H9 (cell line): ENCODE measurements around the gene LRMDA. TPM values are rescaled to one million over a fixed set of nuclear protein-coding genes. Genes with fewer than 3 reads are reported as not detected.

Source experiments
- DNase-seq: peaks from one replicate; pipeline ENCODE4 v3.0.0-alpha.2; 2017
- H2AFZ ChIP-seq: one replicate; pipeline ENCODE4 v1.6.1; 2013; ENCODE audit warnings: mild to moderate bottlenecking, low read length, control low read depth, moderate library complexity
- H2AK5ac ChIP-seq: 2 replicates; pipeline ENCODE4 v1.6.1; 2013; ENCODE audit warnings: low read length, control low read depth, mixed read lengths; ENCODE audit not compliant: insufficient read length
- H2BK120ac ChIP-seq: one replicate; pipeline ENCODE4 v1.6.1; 2013; ENCODE audit warnings: low read depth, mild to moderate bottlenecking, low read length, control low read depth, inconsistent platforms; ENCODE audit not compliant: poor library complexity, severe bottlenecking
- H2BK12ac ChIP-seq: 2 replicates; pipeline ENCODE4 v1.6.1; 2013; ENCODE audit warnings: low read length, control low read depth, mixed read lengths, low read depth; ENCODE audit not compliant: insufficient read length
- H2BK15ac ChIP-seq: 2 replicates; pipeline ENCODE4 v1.6.1; 2013; ENCODE audit warnings: low read depth, low read length, control low read depth
- H2BK20ac ChIP-seq: one replicate; pipeline ENCODE4 v1.6.1; 2013; ENCODE audit warnings: low read depth, mild to moderate bottlenecking, low read length, control low read depth, inconsistent platforms; ENCODE audit not compliant: poor library complexity, severe bottlenecking
- H2BK5ac ChIP-seq: 2 replicates; pipeline ENCODE4 v1.6.1; 2013; ENCODE audit warnings: low read length, control low read depth, mixed read lengths; ENCODE audit not compliant: insufficient read length
- H3K14ac ChIP-seq: 2 replicates; pipeline ENCODE4 v1.6.1; 2013; ENCODE audit warnings: low read length, control low read depth; ENCODE audit not compliant: insufficient read depth
- H3K18ac ChIP-seq: 2 replicates; pipeline ENCODE4 v1.6.1; 2013; ENCODE audit warnings: low read depth, mild to moderate bottlenecking, mixed read lengths, low read length, control low read depth; ENCODE audit not compliant: insufficient read length
- H3K23ac ChIP-seq: 2 replicates; pipeline ENCODE4 v1.6.1; 2013; ENCODE audit warnings: low read length, control low read depth, mixed read lengths, low read depth; ENCODE audit not compliant: insufficient read length
- H3K23me2 ChIP-seq: 2 replicates; pipeline ENCODE4 v1.6.1; 2013; ENCODE audit warnings: low read depth, mild to moderate bottlenecking, mixed read lengths, low read length, control low read depth; ENCODE audit not compliant: insufficient read length, poor library complexity, severe bottlenecking
- H3K27ac ChIP-seq: 2 replicates; pipeline ENCODE4 v1.5.1; 2013; ENCODE audit warnings: low read length, control low read depth, mixed read lengths, low read depth; ENCODE audit not compliant: insufficient read length
- H3K27me3 ChIP-seq: 2 replicates; pipeline ENCODE4 v1.6.1; 2013; ENCODE audit warnings: low read length, control low read depth, inconsistent platforms; ENCODE audit not compliant: insufficient read depth
- H3K4ac ChIP-seq: 2 replicates; pipeline ENCODE4 v1.6.1; 2013; ENCODE audit warnings: low read depth, mild to moderate bottlenecking, control low read depth, inconsistent platforms, low read length, moderate library complexity
- H3K4me1 ChIP-seq: 2 replicates; pipeline ENCODE4 v1.6.1; 2013; ENCODE audit warnings: low read length, control low read depth, inconsistent platforms; ENCODE audit not compliant: insufficient read depth
- H3K4me2 ChIP-seq: 2 replicates; pipeline ENCODE4 v1.6.1; 2013; ENCODE audit warnings: low read length, control low read depth, mixed read lengths; ENCODE audit not compliant: insufficient read length, insufficient read depth
- H3K56ac ChIP-seq: 2 replicates; pipeline ENCODE4 v1.6.1; 2013; ENCODE audit warnings: low read depth, mild to moderate bottlenecking, mixed read lengths, low read length, control low read depth; ENCODE audit not compliant: insufficient read length
- H3K79me1 ChIP-seq: 2 replicates; pipeline ENCODE4 v1.6.1; 2013; ENCODE audit warnings: low read depth, mild to moderate bottlenecking, moderate library complexity, low read length, control low read depth, inconsistent platforms; ENCODE audit not compliant: insufficient read depth, poor library complexity, severe bottlenecking
- H3K79me2 ChIP-seq: 2 replicates; pipeline ENCODE4 v1.6.1; 2013; ENCODE audit warnings: low read length, control low read depth, inconsistent platforms; ENCODE audit not compliant: insufficient read depth
- H3K9ac ChIP-seq: 2 replicates; pipeline ENCODE4 v1.6.1; 2013; ENCODE audit warnings: low read length, control low read depth, mixed read lengths; ENCODE audit not compliant: insufficient read length; ENCODE audit errors: extremely low read depth
- H3K9me3 ChIP-seq: one replicate; pipeline ENCODE4 v1.6.1; 2013; ENCODE audit warnings: low read depth, low read length, inconsistent platforms; ENCODE audit not compliant: control insufficient read depth
- H3T11ph ChIP-seq: one replicate; pipeline ENCODE4 v1.6.1; 2013; ENCODE audit warnings: mild to moderate bottlenecking, low read length, control low read depth, inconsistent platforms
- H4K20me1 ChIP-seq: one replicate; pipeline ENCODE4 v1.6.1; 2013; ENCODE audit not compliant: control insufficient read depth, insufficient read length, insufficient read depth
- H4K5ac ChIP-seq: 2 replicates; pipeline ENCODE4 v1.6.1; 2013; ENCODE audit warnings: low read depth, mild to moderate bottlenecking, mixed read lengths, low read length, control low read depth; ENCODE audit not compliant: insufficient read length
- H4K8ac ChIP-seq: replicated peaks from 2 replicates; pipeline ENCODE4 v1.6.1; 2013; ENCODE audit warnings: low read length, control low read depth, mixed read lengths, low read depth; ENCODE audit not compliant: insufficient read length
- H4K91ac ChIP-seq: 2 replicates; pipeline ENCODE4 v1.6.1; 2013; ENCODE audit warnings: low read depth, mild to moderate bottlenecking, moderate library complexity, mixed read lengths, low read length, control low read depth; ENCODE audit not compliant: insufficient read length
- H3K27ac Mint-ChIP-seq, 3 experiments: 2 replicates in 2 of 3; 3 replicates in 1 of 3; pipeline ENCODE4 v1.8.0; 2020 to 2021; ENCODE audit warnings: mixed read lengths in 3 of 3, mild to moderate bottlenecking in 1 of 3, moderate library complexity in 1 of 3
- H3K27me3 Mint-ChIP-seq: 2 replicates; pipeline ENCODE4 v1.8.0; 2021; ENCODE audit warnings: low read depth, mild to moderate bottlenecking, moderate library complexity, mixed read lengths
- H3K36me3 Mint-ChIP-seq, 3 experiments: 2 replicates in 2 of 3; 3 replicates in 1 of 3; pipeline ENCODE4 v1.8.0; 2020 to 2021; ENCODE audit warnings: low read depth in 3 of 3, mixed read lengths in 3 of 3; ENCODE audit not compliant: insufficient read depth in 1 of 3
- H3K4me1 Mint-ChIP-seq, 2 experiments: 2 replicates each; pipeline ENCODE4 v1.8.0; 2020; ENCODE audit warnings: mixed read lengths in 2 of 2
- H3K4me3 Mint-ChIP-seq, 2 experiments: 2 replicates in 1 of 2; 3 replicates in 1 of 2; pipeline ENCODE4 v1.8.0; 2020 to 2021; ENCODE audit warnings: mild to moderate bottlenecking in 2 of 2, mixed read lengths in 2 of 2, moderate library complexity in 1 of 2
- H3K9me3 Mint-ChIP-seq, 2 experiments: 2 replicates in 1 of 2; 3 replicates in 1 of 2; pipeline ENCODE4 v1.8.0; 2020; ENCODE audit warnings: mild to moderate bottlenecking in 2 of 2, mixed read lengths in 2 of 2, moderate library complexity in 1 of 2
- WGBS: extraction: QIAGEN DNeasy Blood & Tissue Kit; methylation state at CpG from one replicate; pipeline ENCODE4 v1.1.7; 2013; ENCODE audit warnings: missing lambda C conversion rate, low lambda C conversion rate, mixed read lengths; ENCODE audit not compliant: insufficient read length; ENCODE audit errors: extremely low coverage; 5-methylcytosine and 5-hydroxymethylcytosine counted together
- total RNA-seq: library from RNA; stranded (reverse); gene quantifications from 2 replicates; pipeline ENCODE4 v1.2.1, GENCODE V29; 2021
- TF ChIP-seq, protein P1 (sequence below): fragments of 200-600 bp; sonication (generic); conservative IDR thresholded peaks from 3 replicates; pipeline ENCODE4 v1.8.0; 2021; ENCODE audit warnings: antibody characterized with exemption, mild to moderate bottlenecking

LRMDA gene
- total RNA-seq, 1 experiment from 2014 or later, result 1.8 TPM

GRCh38 chr10:75705426-75705825 lies 274.0 kb downstream of the LRMDA start:
- no peaks in the 10 kb centered on the region for H3K79me1 ChIP-seq
- H3K23ac ChIP-seq, result no peak overlapping the region
- DNase-seq, result no peak
- no peak overlapping the region for H3T11ph ChIP-seq
- H2BK12ac ChIP-seq, result no peak overlapping the region
- no peak overlapping the region for H2BK20ac ChIP-seq
- no peaks in the 10 kb centered on the region for H3K79me2 ChIP-seq
- whole genome bisulfite sequencing, result no CpG with 5 or more reads among the region's 5 CpGs
- H4K8ac ChIP-seq, result no peak overlapping the region
- Mint-ChIP-seq H3K4me1 (peaks cover 26 to 30% of the 10 kb centered on the region in 2 experiments), H3K4me3 (no peak overlapping the region), H3K27me3 (no peaks in the 10 kb centered on the region; the same call in none of the 2 replicates), H3K27ac (no peak overlapping the region), H3K9me3 (no peaks in the 10 kb centered on the region; a peak in 1 of 5 replicates), H3K36me3 (no peaks in the 10 kb centered on the region; a peak in 1 of 7 replicates)
- no peaks in the 10 kb centered on the region for H4K20me1 ChIP-seq
- H3K23me2 ChIP-seq, result no peaks in the 10 kb centered on the region
- H2BK15ac ChIP-seq, result no peak overlapping the region
- H3K4ac ChIP-seq, result no peak overlapping the region
- H2BK120ac ChIP-seq, result no peak overlapping the region
- H3K27ac ChIP-seq, result no peak overlapping the region
- H3K4me2 ChIP-seq, result no peak overlapping the region
- TF ChIP-seq, protein P1, sequence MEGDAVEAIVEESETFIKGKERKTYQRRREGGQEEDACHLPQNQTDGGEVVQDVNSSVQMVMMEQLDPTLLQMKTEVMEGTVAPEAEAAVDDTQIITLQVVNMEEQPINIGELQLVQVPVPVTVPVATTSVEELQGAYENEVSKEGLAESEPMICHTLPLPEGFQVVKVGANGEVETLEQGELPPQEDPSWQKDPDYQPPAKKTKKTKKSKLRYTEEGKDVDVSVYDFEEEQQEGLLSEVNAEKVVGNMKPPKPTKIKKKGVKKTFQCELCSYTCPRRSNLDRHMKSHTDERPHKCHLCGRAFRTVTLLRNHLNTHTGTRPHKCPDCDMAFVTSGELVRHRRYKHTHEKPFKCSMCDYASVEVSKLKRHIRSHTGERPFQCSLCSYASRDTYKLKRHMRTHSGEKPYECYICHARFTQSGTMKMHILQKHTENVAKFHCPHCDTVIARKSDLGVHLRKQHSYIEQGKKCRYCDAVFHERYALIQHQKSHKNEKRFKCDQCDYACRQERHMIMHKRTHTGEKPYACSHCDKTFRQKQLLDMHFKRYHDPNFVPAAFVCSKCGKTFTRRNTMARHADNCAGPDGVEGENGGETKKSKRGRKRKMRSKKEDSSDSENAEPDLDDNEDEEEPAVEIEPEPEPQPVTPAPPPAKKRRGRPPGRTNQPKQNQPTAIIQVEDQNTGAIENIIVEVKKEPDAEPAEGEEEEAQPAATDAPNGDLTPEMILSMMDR, result no peak
- H4K5ac ChIP-seq, result no peak overlapping the region
- H2AFZ ChIP-seq, result no peak overlapping the region
- H3K18ac ChIP-seq, result no peak overlapping the region
- no peak overlapping the region for H3K56ac ChIP-seq
- no peaks in the 10 kb centered on the region for H3K9me3 ChIP-seq
- H3K14ac ChIP-seq, result no peak overlapping the region
- H2AK5ac ChIP-seq, result no peak overlapping the region
- H4K91ac ChIP-seq, result no peak overlapping the region
- H2BK5ac ChIP-seq, result no peak overlapping the region
- H3K4me1 ChIP-seq, result peaks cover 2% of the 10 kb centered on the region; the same call in 1 of the 2 replicates
- no peak overlapping the region for H3K9ac ChIP-seq
- no peaks in the 10 kb centered on the region for H3K27me3 ChIP-seq
